SK-N-SH (cell line): ENCODE data around the gene APBB2. TPM values are rescaled to one million over a fixed set of nuclear protein-coding genes. Genes with fewer than 3 reads are reported as not detected.

Experiments used
- CTCF ChIA-PET: fragments of 300-600, 350-600 bp; formaldehyde crosslinking; extraction: SDS; loops from one replicate; lab custom pipeline; 2021; lab: Yijun Ruan, JAX
- POLR2A ChIA-PET: fragments of 350-600 bp; sonication (Branson Sonifier 250); formaldehyde crosslinking; extraction: SDS; loops from one replicate; lab custom pipeline; 2020; ENCODE audit warnings: antibody characterized with exemption, inconsistent platforms; lab: Yijun Ruan, JAX
- DNase-seq: peaks from one replicate; pipeline ENCODE4 v3.0.0; 2012
- H2AFZ ChIP-seq: fragments of 200-600 bp; sonication (generic); 2 replicates; pipeline ENCODE4 v1.8.1; 2016; ENCODE audit warnings: antibody characterized with exemption, mild to moderate bottlenecking, low read depth
- H3F3A ChIP-seq: fragments of 200-600 bp; sonication (generic); replicated peaks from 2 replicates; pipeline ENCODE3; 2016; ENCODE audit warnings: antibody characterized with exemption, mild to moderate bottlenecking; ENCODE audit not compliant: insufficient read depth
- H3K27ac ChIP-seq, 2 experiments: fragments of 200-500 bp in 1 of 2; fragments of 200-600 bp in 1 of 2; sonication (Bioruptor generic) in 1 of 2; sonication (generic), shearing (Covaris generic) in 1 of 2; 2 replicates each; pipeline versions ENCODE4 v1.5.1 to v1.6.1; 2014 to 2016; ENCODE audit warnings: low read depth in 2 of 2, inconsistent platforms in 1 of 2, low read length in 1 of 2, mild to moderate bottlenecking in 1 of 2, mixed read lengths in 1 of 2
- H3K27me3 ChIP-seq: fragments of 200-600 bp; sonication (generic), shearing (Covaris generic); 2 replicates; pipeline ENCODE4 v1.6.1; 2016; ENCODE audit warnings: mixed run types; ENCODE audit not compliant: insufficient read depth
- H3K36me3 ChIP-seq, 2 experiments: fragments of 200-500 bp in 1 of 2; fragments of 200-600 bp in 1 of 2; sonication (Bioruptor generic) in 1 of 2; sonication (generic) in 1 of 2; replicated peaks in 1 of 2; 2 replicates each; pipeline versions ENCODE3 to v1.5.1; 2014 to 2016; ENCODE audit warnings: low read length in 1 of 2, mild to moderate bottlenecking in 1 of 2; ENCODE audit not compliant: insufficient read depth in 2 of 2, control insufficient read depth in 1 of 2
- H3K4me1 ChIP-seq, 2 experiments: fragments of 200-500 bp in 1 of 2; fragments of 200-600 bp in 1 of 2; sonication (Bioruptor generic) in 1 of 2; sonication (generic), shearing (Covaris generic) in 1 of 2; 2 replicates each; pipeline versions ENCODE4 v1.5.1 to v1.6.1; 2014 to 2016; ENCODE audit warnings: low read depth in 1 of 2, low read length in 1 of 2, mixed run types in 1 of 2; ENCODE audit not compliant: insufficient read depth in 2 of 2, control insufficient read depth in 1 of 2
- H3K4me2 ChIP-seq: fragments of 200-600 bp; sonication (generic), shearing (Covaris generic); 2 replicates; pipeline ENCODE4 v1.6.1; 2017; ENCODE audit warnings: mixed run types
- H3K4me3 ChIP-seq, 2 experiments: fragments of 200-500 bp in 1 of 2; fragments of 200-600 bp in 1 of 2; sonication (Bioruptor generic) in 1 of 2; sonication (generic), shearing (Covaris generic) in 1 of 2; 2 replicates each; pipeline versions ENCODE4 v1.5.1 to v1.8.1; 2014 to 2016; ENCODE audit warnings: low read depth in 2 of 2, inconsistent platforms in 1 of 2, low read length in 1 of 2, mild to moderate bottlenecking in 1 of 2, mixed read lengths in 1 of 2, moderate library complexity in 1 of 2
- H3K79me2 ChIP-seq: fragments of 200-600 bp; sonication (generic); 2 replicates; pipeline ENCODE4 v1.8.1; 2017; ENCODE audit warnings: mild to moderate bottlenecking; ENCODE audit not compliant: insufficient read depth
- H3K9ac ChIP-seq: fragments of 200-600 bp; sonication (generic); 2 replicates; pipeline ENCODE4 v1.6.1; 2017; ENCODE audit warnings: mixed run types
- H3K9me2 ChIP-seq: fragments of 200-600 bp; sonication (generic); 2 replicates; pipeline ENCODE4 v1.6.1; 2017; ENCODE audit warnings: mixed run types
- H3K9me3 ChIP-seq: fragments of 200-600 bp; sonication (generic); 2 replicates; pipeline ENCODE4 v1.6.1; 2017; ENCODE audit warnings: mixed run types, mild to moderate bottlenecking, moderate library complexity
- H4K20me1 ChIP-seq: fragments of 200-600 bp; sonication (generic); 2 replicates; pipeline ENCODE4 v1.6.1; 2017; ENCODE audit warnings: mild to moderate bottlenecking, mixed run types; ENCODE audit not compliant: insufficient read depth
- CHD2 ChIP-seq: fragments of 150-350 bp; IDR thresholded peaks from 2 replicates; pipeline ENCODE4 v1.6.1; 2018; ENCODE audit warnings: low read length; ENCODE audit not compliant: partially characterized antibody
- FOXM1 ChIP-seq: IDR thresholded peaks from 2 replicates; pipeline ENCODE4 v1.4.0; 2012; ENCODE audit warnings: low read depth, mild to moderate bottlenecking
- POLR2AphosphoS5 ChIP-seq: IDR thresholded peaks from 2 replicates; pipeline ENCODE4 v1.6.1; 2012; ENCODE audit warnings: low read depth, low read length
- RCOR1 ChIP-seq: fragments of 150-350 bp; IDR thresholded peaks from 2 replicates; pipeline ENCODE4 v1.6.1; 2017; ENCODE audit warnings: antibody characterized with exemption, low read length
- REST ChIP-seq: IDR thresholded peaks from 2 replicates; pipeline ENCODE4 v1.6.1; 2012; ENCODE audit warnings: mild to moderate bottlenecking, low read depth, low read length, moderate library complexity
- ZBTB33 ChIP-seq: IDR thresholded peaks from 2 replicates; pipeline ENCODE4 v1.4.0; 2012; ENCODE audit warnings: low read depth, borderline replicate concordance
- WGBS: methylation state at CpG from one replicate; pipeline ENCODE4 v1.1.6; 2017; ENCODE audit warnings: low lambda C conversion rate; 5-methylcytosine and 5-hydroxymethylcytosine counted together
- polyA plus RNA-seq, 3 experiments: library from polyadenylated mRNA; depleted of rRNA; stranded (reverse); fragments of >200 nt; gene quantifications; 2 replicates each; pipeline ENCODE4 v1.2.3, GENCODE V29; 2012

APBB2 gene
- polyA plus RNA-seq, 1 of the 3 experiments (the other 2 are of a cell fraction) = 49.8 TPM

- TF ChIP-seq REST (no peak), CHD2 (no peak), POLR2AphosphoS5 (no peak)
- TF ChIP-seq, all 33 proteins: peak for 0
Observed at GRCh38 chr4:40886931-40887763, 327.2 kb downstream of the APBB2 start (continued).

- H3K4me1 ChIP-seq = peaks cover 0 to 13% of the 10 kb centered on the region in 2 experiments; a peak in 1 of 4 replicates
- WGBS = 68% methylated on average over 4 of the region's 4 CpGs
- no peak overlapping the region for H3K4me3 ChIP-seq
- H3K9me3 ChIP-seq = no peaks in the 10 kb centered on the region
- CTCF ChIA-PET = interaction anchor here (1.0 to 9.0 kb wide), 6 partner anchors 14 to 333 kb away, joined by 3 to 57 read pairs (median 6); partner anchors contain the start of gene APBB2
- H2AFZ ChIP-seq = no peak overlapping the region
- peak; percentile 71 for DNase-seq
- no peaks in the 10 kb centered on the region for H4K20me1 ChIP-seq
- H3K36me3 ChIP-seq = peaks cover 38 to 41% of the 10 kb centered on the region in 2 experiments
- peak overlapping the region in 1 of 2 experiments; percentile 29; a peak in 1 of 4 replicates for H3K27ac ChIP-seq
- no peaks in the 10 kb centered on the region for H3K27me3 ChIP-seq
- H3K79me2 ChIP-seq = no peaks in the 10 kb centered on the region
- no peaks in the 10 kb centered on the region for H3K9me2 ChIP-seq
- H3K4me2 ChIP-seq = no peak overlapping the region
- peak; percentile 40 for TF ChIP-seq CHD2
- no peak for TF ChIP-seq ZBTB33
- no peak for TF ChIP-seq FOXM1
- TF ChIP-seq RCOR1 = peak; percentile 34; the same call in 1 of the 2 replicates
- TF ChIP-seq, all 33 proteins: peak for 2
- POLR2A ChIA-PET = interaction anchor here (0.7 kb wide), 1 partner anchor 16 kb away, joined by 4 read pairs; no protein-coding TSS in a partner anchor
- Histone ChIP-seq H3K9ac (no peak overlapping the region), H3F3A (no peaks in the 10 kb centered on the region)
Observed at GRCh38 chr4:40881851-40882250, 332.5 kb downstream of the APBB2 start.
